NCI-H82 (cell line): ENCODE results near the gene KIF26B.

Experiments used
- DNase-seq: peaks from one replicate; lab custom pipeline; 2025; lab: John Stamatoyannopoulos, UW

KIF26B gene

DNA sequence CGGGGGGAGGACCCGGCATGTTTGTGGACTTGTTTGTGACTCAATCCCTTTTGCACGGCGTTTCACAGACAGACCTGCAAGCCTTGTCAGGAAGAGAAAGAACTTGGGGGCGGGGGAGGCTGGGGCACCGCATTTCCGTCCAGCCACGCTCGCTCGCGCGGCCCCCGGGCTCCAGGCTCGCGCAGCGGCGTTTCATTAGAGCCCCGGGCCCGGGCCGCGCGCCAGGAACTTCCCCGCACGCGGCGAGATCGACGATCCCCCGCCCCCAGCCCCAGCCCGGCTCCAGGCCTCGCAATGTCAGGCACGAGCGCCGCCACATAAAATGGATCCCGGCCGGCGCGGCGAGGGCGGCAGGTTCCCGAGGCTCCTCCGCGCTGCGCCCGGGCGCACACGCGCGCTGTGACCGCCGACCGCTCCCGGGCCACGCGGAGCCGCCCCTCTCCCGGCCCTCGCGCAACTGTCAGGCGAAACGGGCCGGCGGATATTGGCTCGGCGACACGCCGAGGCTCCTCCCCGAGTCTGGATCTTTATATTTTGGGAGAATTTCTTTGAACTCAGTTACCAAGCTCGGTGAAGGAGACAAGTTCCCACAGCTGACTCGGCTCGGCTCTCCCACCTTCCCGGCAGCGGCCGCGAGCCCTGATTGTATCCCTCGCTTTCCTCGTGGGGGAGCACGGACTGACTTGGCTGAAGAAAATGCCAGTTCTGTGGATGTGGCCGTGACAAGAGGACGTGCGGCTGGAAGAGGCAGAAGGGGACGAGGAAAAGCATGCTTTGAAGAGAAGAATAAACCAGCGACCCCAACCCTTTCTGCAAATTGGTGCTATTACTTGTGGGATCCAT lies at the start of gene KIF26B:
KIF26B (plus strand) TSS at position 557 of the 843 bp plus-strand sequence. CDS start 440 bp downstream, outside the sequence.
- DNase-seq, result peak; percentile 78

DNA sequence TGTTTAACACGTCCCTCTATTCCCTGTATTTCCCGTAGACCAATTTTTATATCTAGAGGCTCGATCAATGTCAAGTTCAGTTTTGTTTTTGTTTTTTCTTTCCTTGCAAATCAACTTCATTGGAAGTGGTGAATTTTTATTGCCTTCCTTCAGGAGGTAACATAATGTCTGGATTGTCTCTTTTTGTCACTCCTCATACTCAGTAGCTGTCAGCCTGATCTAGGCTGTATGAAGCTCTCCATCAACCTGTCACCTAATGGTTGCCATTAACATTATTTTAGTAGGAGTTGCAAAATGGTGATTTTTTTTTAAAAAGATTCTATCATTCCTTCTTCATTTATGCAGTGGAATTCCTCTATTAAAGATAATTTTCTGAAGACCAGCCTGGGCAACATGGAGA lies 49.7 kb upstream of the KIF26B start:
- no peak for DNase-seq

DNA sequence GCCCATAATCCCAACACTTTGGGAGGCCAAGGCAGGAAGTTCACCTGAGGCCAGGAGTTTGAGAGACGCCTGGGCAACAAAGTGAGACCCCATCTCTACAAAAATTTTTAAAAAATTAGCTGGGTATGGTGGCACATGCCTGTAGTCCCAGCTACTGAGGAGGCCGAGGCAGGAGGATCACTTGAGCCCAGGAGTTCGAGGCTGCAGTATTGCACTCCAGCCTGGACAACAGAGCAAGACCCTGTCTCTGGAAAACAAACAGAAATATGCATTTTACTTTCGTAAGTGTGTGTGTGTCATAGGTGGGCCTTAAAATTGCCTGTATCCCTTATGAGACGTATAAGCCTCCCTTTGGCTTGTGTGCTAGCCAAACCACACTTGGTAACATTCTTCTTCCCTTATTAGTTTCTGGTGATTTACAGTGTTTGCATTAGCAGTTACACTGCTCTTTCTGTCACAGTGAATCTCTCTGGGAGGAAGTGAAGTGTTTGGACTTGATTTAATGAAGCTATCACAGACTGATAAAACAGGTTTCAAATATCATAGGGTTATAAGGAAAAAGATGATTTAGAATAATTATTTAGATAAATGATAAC lies 48.9 kb upstream of the KIF26B start:
- no peak for DNase-seq

DNA sequence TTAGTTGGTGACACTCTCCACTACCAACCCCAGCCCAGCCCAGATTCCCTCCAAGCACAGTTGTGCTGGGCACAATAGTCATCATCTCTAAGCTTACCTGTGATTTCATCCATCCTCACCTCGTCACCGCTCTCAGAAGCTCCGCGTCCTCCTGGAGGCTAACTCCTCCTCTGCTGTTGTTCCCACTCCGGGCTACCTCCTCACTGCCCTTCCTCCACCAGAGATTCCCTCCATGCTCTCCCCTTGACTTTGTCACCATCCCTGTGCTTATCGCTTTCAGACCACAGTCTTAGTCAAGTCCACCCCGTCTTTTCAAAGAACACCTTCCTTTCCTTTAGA lies 47.0 kb upstream of the KIF26B start:
- DNase-seq, result no peak

DNA sequence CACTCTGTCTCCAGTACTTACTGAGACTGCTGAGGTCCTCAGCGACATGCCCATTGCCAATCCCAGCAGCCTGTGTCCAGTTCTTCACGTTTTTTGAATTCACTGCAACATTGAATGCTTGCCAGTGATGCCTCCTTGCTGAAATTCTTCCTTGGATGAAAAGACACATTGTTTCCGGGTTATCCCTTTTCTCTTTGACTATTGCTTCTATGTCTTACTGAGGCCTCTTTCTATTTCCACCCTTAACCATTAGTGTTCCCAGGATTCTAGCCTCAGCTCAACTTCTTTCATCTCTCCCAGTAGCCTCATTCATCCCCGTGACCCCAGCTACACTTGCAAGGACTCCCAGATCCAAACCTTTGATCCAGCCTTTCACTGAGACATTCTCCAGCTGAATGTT lies 46.5 kb upstream of the KIF26B start:
- DNase-seq, result no peak

DNA sequence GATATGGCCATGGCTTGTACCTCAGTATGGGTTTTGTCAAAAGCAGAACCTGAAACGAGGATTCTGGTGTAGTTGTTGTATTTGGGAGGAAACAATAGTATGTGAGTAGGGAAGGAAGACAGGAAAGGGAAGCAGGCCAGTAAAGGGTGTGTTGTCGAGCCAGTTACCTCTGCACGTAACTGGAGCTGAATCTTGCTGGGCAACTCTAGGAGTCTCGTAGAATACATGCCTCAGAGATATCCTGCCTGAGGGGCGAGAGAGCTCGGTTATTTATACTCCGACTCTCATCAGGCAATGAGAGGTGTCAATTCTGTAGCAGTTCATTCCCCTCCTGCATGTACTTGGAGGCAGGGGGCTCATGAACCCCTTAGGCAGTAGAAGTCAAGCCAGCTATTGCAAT lies 45.9 kb upstream of the KIF26B start:
- no peak for DNase-seq

DNA sequence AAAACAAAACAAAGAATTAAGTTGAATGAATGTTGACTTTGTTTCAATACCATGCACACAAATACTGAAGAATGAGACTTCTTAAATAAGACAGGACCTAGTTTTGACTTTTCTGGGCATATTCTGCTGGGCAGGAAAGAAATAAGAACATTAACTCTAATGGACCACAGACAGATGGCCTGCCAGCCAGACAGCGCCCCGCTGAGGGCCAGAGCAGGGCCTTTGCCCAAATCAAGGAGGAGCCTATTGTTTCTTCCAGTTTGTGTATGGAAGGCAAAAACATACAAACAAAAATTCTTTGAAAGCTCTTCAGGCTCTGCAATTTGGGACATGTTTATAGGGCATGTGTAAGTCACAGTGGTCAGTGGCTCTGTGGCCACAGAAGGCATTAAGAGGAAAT lies 44.4 kb upstream of the KIF26B start:
- DNase-seq, result no peak

DNA sequence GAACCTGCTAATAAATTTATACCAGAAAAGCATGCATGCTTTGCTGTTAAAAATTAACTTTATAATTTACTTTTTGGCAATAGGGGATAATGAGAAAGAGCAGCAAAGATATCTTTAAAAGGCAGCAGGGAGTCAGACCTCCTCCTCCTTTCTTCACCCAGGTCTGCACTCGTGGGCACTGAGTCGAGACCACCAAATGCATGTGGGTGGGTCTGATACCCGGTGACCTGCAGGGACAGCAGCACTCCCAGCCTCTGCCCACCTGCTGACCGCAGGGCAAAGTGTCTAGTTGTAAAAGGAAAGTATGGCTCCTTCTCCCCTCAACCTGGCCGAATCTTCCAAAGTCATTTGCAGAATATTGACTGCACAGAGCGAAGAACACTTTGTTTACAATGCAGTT lies 43.7 kb upstream of the KIF26B start:
- no peak for DNase-seq

DNA sequence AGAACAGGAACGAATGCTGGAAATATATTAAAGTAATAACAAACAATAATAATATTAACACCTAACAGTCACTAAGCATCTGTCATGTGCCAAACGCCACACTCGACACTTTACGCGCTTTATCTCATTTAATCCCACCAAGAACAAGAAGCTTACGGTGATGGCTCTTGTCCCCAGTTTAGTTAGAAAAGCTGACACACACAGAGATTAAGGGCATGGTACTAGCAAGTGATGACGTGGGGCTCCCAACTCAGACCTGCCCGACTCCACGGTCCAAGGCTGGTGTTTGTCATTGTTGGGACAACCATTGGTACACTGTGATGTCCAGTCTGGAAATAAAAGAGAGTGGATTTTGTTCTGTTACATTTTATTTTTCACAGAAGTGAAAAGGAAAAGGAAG lies 41.1 kb upstream of the KIF26B start:
- DNase-seq, result peak; percentile 83

DNA sequence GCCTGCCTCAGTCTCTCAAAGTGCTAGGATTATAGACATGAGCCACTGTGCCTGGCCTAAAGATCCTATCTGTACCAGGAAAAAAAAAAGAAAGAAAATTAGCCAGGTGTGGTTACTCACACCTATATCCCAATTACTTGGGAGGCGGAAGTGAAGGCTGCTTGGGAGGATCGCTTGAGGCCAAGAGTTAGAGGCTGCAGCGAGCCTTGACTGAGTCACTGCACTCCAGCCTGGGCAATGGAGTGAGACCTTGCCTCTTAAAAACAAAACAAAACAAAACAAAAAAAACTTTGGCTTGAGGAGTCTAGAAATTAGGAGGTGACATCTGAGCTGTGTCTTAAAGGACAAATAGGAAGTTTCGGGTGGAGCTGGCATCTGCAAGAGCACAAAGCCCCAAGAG lies 38.7 kb upstream of the KIF26B start:
- DNase-seq, result no peak

DNA sequence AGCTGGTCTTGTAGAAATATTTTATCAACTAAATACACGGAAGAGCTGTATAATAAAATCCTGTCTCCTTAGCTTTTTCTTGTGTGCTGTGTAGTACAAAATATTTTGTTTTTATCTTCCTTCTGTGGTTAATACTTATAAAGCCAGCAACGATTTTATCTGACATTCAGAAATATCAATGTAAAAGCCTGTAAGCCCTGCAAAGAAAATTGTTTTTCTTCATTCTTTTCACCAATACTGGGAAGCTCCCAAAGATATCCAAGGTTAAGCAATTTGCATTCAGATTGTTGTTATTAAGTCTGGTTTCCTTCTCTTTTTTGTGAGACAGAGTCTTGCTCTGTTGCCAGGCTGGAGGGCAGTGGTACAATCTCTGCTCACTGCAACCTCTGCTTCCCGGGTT lies 38.0 kb upstream of the KIF26B start:
- DNase-seq, result no peak

DNA sequence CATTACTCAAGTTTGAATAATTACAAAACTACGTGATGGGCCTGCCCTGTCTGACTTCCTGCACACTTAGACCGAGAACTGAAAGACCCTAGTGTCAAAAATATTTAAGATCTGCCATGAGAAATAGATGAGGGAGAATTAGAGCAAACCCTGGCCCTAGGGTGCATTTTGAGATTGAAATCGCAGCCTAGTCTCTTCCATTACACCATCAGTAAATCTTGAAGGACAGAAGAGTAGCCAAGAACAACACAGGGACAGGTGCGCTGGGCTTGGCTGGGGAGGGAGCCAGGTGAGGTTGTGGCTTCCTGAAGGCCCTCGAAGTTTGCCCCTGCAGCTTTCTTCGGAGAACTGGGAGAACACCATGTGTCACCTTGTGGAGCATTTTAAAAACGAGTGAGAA lies 36.7 kb upstream of the KIF26B start:
- DNase-seq, result no peak

DNA sequence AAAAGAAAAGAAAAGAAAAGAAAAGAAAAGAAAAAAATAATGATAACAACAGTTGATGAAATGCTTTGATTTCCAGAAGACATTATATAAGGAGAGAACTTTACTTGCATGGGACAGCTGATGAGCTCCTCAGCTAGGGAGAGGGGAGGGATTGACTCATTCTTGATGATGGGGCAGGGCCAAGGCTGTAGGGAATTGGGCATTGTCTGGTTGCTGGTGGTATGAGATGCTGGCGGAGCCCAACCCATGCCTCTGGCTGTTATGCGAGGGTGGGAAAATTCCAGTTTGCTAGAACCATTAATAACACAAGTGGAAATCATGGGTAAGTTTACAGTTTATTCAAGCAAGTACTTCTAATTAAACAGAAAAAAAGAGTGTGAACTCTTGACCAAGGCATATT lies 36.0 kb upstream of the KIF26B start:
- no peak for DNase-seq

DNA sequence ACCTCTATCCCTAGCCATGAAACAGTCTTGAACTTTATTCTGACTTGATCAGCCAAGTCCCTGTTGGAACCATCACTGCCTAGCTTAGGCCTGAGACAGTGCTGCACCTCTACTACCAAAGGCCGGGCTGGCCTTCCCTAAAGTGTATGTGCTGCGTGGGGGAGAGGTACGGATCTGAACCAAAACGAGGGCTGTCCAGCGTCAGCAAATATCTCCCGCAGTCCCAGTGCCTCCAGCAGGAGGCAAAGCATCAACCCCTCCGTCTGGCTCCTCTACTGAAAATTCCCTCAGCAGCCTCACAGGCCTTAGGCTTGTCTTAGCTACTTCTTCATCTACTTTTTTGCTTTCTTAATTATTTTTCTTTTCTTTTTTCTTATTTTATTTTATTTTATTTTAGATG lies 33.3 kb upstream of the KIF26B start:
- DNase-seq, result no peak

DNA sequence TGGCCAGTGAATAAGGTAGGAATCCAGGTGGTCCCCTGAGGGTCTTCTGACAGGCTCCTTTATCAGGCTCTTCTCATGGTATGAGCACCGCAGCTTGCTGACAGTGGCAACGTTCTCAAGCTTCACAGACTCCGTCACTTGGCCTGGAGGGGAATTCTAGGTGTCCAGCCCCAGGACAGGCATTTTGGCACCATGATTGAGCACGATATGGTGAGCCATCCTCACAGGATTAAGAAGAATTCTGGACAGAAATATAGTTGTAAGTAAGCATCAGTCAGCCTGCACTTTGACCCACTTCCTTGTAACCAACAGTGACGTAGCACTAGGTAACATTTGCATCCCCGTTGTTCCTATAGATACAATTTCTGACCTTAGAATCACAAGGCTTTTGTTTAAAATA lies 30.5 kb upstream of the KIF26B start:
- DNase-seq, result no peak

DNA sequence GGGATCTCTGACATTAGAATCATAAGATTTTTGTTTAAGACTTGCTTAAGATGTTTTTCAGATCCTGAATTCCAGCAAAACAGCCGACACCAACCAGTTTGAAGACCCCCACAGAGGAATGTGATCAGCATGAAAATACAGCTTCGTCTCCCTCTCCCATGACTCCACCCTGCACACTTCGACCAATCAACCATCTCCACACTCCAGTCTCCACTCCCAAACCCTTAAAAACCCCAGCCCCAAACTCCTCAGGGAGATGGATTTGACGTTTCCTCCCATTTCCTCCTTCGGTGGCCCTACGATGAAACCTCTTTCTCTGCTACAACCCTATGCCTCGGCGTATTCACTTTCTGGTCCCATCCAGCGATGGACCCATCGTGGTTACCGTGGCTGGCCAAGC lies 30.1 kb upstream of the KIF26B start:
- no peak for DNase-seq

DNA sequence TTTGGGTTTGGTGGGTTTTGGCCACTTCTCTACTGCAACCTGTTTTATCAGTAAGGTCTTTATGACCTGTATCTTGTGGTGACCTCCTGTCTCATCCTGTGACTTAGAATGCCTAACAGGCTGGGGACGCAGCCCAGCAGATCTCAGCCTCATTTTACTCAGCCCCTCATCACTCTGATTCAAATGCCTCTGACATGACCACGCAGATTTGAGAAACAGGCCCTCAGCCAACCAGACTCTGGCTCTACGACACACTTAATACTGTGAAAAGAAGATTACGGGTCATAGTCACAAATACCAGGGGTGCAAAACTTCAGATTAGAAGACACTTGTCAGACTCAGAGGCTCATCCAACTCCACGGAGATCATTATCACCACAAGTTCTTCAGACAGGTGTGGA lies 28.3 kb upstream of the KIF26B start:
- DNase-seq, result peak; percentile 59

DNA sequence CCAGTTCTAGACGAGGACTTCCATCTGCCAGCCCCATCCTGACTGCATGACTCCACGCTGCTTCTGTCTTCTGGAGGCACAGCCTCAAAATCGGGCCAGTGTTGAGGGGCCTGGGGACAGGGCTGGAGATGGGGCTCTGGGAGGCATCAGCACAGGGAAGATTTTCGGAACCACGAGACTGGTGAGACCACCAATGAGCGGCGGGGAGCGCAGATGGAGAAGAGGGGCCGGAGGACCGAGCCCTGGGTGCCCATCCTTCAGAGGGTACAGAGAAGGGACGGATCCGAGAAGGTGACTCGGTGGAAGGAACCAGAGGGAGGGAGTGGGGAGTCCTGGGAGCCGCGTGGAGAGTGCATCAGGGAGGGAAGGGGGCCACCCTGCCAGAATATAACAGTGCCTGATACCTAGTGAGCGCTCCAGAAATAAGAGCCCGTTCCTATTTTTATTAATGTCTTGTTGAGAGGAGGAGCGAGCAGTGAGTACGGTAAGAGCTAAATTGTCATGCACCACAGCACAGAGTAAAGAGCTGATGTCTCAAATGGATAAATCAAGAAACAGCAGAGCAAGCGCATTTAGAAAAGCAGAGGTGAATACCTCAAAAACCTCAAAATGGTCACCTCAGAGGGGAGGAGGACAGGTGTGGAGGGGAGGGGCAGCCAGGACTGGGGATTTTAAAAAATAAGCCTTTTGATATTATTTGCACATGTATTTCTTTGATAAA lies 26.2 kb upstream of the KIF26B start:
- DNase-seq, result no peak

DNA sequence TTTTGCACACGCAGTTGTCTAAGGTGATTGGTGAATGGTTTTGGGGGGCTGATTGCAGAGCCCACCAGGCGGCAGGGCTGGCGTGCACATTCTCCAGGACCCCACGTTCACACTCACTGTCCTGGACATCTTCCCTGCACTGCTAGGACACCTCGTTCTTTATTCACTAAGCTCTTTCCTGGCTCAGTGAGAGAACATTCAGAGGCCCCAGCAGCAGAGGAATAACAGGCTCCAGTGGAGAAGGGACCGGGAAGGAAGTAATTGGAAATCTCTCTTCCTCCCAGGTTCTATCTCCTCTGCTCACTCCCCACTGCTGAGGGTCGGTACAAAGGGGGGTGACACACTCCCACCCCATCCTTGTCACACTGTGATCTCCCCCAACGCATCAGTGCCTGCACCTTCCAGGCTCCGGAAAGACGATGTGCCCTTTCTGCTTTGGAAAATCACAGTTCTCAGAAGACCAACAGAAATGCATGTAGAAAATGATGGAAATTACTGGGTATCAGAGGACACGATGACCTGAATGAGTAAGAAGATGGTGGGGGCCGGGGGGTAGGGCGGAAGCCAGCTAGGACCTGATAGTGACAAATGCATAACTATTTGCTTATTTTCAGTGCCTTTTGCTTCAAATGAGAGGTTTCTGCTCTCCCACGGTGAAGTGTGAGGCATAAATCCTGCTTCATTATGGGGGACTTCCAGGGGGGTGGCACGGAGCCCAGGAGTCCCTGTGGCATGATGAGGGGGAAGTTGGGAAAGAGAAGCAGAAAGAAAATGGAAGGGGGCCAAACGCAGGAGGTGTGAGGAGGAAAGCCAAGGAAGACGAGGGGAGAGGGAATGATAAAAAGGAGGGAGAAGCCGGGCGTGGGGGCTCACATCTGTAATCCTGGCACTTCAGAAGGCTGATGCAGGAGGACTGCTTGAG lies 25.2 kb upstream of the KIF26B start:
- DNase-seq, result no peak

DNA sequence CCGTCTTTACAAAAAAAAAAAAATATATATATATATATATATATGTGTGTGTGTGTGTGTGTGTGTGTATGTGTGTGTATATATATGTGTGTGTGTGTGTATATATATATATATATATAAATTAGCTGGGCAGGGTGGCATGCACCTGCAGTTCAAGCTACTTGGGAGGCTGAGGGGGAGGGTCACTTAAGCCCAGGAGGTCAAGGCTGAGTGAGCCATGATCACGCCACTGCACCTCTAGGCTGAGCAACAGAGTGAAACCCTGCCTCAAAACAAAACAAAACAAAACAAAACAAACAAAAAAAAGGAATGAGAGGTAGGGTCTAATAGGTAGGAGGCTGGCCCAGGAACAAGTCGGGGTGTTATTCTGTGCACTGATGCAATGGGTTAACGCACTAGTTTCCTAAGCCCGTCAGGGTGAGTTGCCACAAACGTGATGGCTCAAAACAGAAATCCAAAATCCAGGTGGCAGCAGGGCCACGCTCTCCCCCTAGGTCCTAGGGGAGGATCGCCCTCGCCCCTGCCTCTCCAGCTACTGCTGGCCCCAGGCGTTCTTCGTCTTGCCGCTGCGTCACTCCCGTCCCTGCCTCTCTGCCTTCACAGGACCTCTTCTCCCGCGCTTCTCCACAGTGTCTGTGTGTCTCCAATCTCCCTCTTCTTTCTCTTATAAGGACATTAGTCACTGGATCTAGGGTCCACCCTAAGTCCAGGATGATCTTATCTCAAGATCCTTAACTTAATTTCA lies 24.3 kb upstream of the KIF26B start:
- peak; percentile 71 for DNase-seq

DNA sequence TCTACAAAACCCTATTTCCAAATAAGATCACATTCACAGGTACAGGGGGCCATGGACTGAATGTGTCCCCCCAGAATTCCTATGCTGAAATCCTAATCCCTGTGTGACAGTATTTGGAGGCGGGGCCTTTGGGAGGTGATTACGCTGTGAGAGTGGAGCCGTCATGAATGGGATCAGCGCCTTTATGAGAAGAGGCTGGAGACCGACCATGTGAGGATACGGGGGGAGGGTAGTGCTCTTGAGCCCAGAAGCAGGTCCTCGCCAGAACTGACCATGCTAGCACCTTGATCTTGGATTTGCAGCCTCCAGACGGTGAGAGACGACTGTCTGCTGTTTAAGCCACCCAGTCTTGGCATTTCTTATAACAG lies 23.8 kb upstream of the KIF26B start:
- peak; percentile 91 for DNase-seq

DNA sequence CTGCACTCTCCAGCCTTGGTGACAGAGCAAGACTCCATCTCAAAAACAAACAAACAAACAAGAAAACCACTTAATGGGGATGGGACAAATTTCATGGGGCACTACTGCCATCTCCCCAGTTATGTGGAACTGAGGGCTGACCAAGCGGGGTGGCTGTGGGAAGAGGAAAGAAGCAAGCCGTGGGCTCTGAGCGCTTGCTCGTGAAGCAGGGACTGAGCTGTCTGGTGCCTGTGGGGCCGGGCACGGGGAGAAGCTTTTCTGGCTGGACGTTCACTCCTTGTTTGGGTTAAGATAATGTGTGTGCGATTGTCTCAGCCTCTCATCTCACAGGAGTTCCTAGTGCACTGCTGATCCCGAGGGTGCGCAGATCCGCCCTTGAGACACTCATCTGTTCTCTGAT lies 22.0 kb upstream of the KIF26B start:
- DNase-seq, result no peak
